Right lobe of liver (tissue), 4 donors: ENCODE results near the gene AKIP1.

ENCODE experiments used
- POLR2A ChIP-seq: fragments of 450-650 bp; IDR thresholded peaks from one replicate; pipeline ENCODE4 v1.6.1; 2017; ENCODE audit warnings: antibody characterized with exemption, mild to moderate bottlenecking
- TF ChIP-seq, protein P1 (sequence below), 4 donors: fragments of 200-600 bp in 3 of 4; fragments of 450-650 bp in 1 of 4; IDR thresholded peaks; one replicate each; pipeline versions ENCODE4 v1.5.1 to v1.8.0; 2016 to 2022; ENCODE audit warnings: antibody characterized with exemption in 4 of 4, mild to moderate bottlenecking in 2 of 4
- donor health status: DM: no; HTN: no; CAD: no.
- donor health status: DM: no; HTN: no; CAD: no.
- donor health status: DM: no; HTN: yes; CAD: no.

DNA sequence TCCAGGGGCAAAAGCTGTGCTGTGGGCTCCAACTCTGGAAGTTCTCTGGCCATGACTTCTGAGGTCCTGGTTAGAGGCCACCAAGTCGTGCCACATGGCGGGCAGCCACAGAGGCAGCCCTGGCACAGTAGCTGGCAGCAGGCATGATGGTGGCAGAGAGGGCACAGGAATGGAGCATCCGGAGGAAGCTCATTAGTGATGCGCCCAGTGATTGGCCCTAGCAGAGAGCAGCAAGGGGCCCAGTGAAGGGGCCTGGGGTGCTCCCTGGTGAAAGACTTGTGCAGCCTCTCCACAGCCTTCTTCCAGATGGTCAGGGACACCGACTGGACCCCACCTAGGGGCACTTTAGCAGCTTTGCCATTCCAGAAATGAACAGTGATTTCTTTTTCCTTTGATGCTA is 14.7 kb downstream of the AKIP1 start:
- TF ChIP-seq, protein P1, sequence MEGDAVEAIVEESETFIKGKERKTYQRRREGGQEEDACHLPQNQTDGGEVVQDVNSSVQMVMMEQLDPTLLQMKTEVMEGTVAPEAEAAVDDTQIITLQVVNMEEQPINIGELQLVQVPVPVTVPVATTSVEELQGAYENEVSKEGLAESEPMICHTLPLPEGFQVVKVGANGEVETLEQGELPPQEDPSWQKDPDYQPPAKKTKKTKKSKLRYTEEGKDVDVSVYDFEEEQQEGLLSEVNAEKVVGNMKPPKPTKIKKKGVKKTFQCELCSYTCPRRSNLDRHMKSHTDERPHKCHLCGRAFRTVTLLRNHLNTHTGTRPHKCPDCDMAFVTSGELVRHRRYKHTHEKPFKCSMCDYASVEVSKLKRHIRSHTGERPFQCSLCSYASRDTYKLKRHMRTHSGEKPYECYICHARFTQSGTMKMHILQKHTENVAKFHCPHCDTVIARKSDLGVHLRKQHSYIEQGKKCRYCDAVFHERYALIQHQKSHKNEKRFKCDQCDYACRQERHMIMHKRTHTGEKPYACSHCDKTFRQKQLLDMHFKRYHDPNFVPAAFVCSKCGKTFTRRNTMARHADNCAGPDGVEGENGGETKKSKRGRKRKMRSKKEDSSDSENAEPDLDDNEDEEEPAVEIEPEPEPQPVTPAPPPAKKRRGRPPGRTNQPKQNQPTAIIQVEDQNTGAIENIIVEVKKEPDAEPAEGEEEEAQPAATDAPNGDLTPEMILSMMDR (IDR thresholded peaks at IDR 0.05): no peak
- TF ChIP-seq POLR2A: no peak
